Neural cell (in vitro differentiated cells): ENCODE measurements around the gene TMTC3. TPM values are rescaled to one million over a fixed set of nuclear protein-coding genes. Genes with fewer than 3 reads are reported as not detected.

Experiments
- H2AFZ ChIP-seq: fragments of 200-600, 300-800 bp; sonication (generic), shearing (Covaris generic); 2 replicates; pipeline ENCODE4 v1.6.0; 2014; ENCODE audit warnings: low read depth, mild to moderate bottlenecking, antibody characterized with exemption, low read length, moderate library complexity
- H3F3A ChIP-seq: fragments of 200-600 bp; shearing (Covaris generic); 2 replicates; pipeline ENCODE4 v1.6.1; 2016; ENCODE audit warnings: mild to moderate bottlenecking, moderate library complexity, mixed read lengths, antibody characterized with exemption, low read length; ENCODE audit not compliant: insufficient read depth, poor library complexity, severe bottlenecking
- H3K27ac ChIP-seq: fragments of 200-600, 300-800 bp; sonication (generic), shearing (Covaris generic); 2 replicates; pipeline ENCODE4 v1.5.1; 2014; ENCODE audit warnings: mild to moderate bottlenecking, low read length, moderate library complexity
- H3K27me3 ChIP-seq: fragments of 300-800, 200-600 bp; sonication (generic), shearing (Covaris generic); 2 replicates; pipeline ENCODE4 v1.6.0; 2014; ENCODE audit warnings: mild to moderate bottlenecking, low read depth, low read length, moderate library complexity; ENCODE audit not compliant: insufficient read depth
- H3K36me3 ChIP-seq: fragments of 300-800, 200-600 bp; sonication (generic), shearing (Covaris generic); 2 replicates; pipeline ENCODE4 v1.5.1; 2014; ENCODE audit warnings: mild to moderate bottlenecking, antibody characterized with exemption, low read length, moderate library complexity; ENCODE audit not compliant: insufficient read depth
- H3K4me2 ChIP-seq: fragments of 300-800, 200-600 bp; sonication (generic), shearing (Covaris generic); 2 replicates; pipeline ENCODE4 v1.6.0; 2014; ENCODE audit warnings: mild to moderate bottlenecking, low read length
- H3K4me3 ChIP-seq: fragments of 300-800, 200-600 bp; sonication (generic), shearing (Covaris generic); 2 replicates; pipeline ENCODE4 v1.5.1; 2014; ENCODE audit warnings: mild to moderate bottlenecking, low read length, moderate library complexity
- H3K79me2 ChIP-seq: fragments of 200-600 bp; shearing (Covaris generic); replicated peaks from 2 replicates; pipeline ENCODE4 v1.6.0; 2014; ENCODE audit warnings: mild to moderate bottlenecking, low read length, moderate library complexity; ENCODE audit not compliant: insufficient read depth
- H3K9ac ChIP-seq: fragments of 300-800, 200-600 bp; sonication (generic), shearing (Covaris generic); 2 replicates; pipeline ENCODE4 v1.6.1; 2016; ENCODE audit warnings: mild to moderate bottlenecking, low read length, mixed read lengths
- H3K9me2 ChIP-seq: fragments of 200-600 bp; shearing (Covaris generic); 2 replicates; pipeline ENCODE4 v1.6.1; 2016; ENCODE audit warnings: mild to moderate bottlenecking, low read length, mixed read lengths; ENCODE audit not compliant: insufficient read depth
- H3K9me3 ChIP-seq: fragments of 200-600, 300-800 bp; sonication (generic), shearing (Covaris generic); 2 replicates; pipeline ENCODE4 v1.6.1; 2016; ENCODE audit warnings: mild to moderate bottlenecking, mixed run types, low read length, moderate library complexity, mixed read lengths
- H4K20me1 ChIP-seq: fragments of 200-600 bp; shearing (Covaris generic); 2 replicates; pipeline ENCODE4 v1.6.1; 2016; ENCODE audit warnings: mild to moderate bottlenecking, mixed run types; ENCODE audit not compliant: insufficient read depth
- EP300 ChIP-seq: fragments of 450-650 bp; conservative IDR thresholded peaks from 2 replicates; pipeline ENCODE4 v1.6.1; 2014; ENCODE audit warnings: antibody characterized with exemption, mild to moderate bottlenecking, moderate library complexity; ENCODE audit not compliant: poor library complexity, severe bottlenecking
- EZH2 ChIP-seq: fragments of 200-600, 300-800 bp; shearing (Covaris generic), sonication (generic); IDR thresholded peaks from 2 replicates; pipeline ENCODE4 v1.6.1; 2014; ENCODE audit warnings: antibody characterized with exemption, low read length, borderline replicate concordance, mild to moderate bottlenecking; ENCODE audit not compliant: insufficient read depth, poor library complexity, severe bottlenecking
- MXI1 ChIP-seq: fragments of 450-650 bp; conservative IDR thresholded peaks from 2 replicates; pipeline ENCODE4 v1.6.1; 2014; ENCODE audit warnings: antibody characterized with exemption, mild to moderate bottlenecking; ENCODE audit not compliant: poor library complexity, severe bottlenecking
- POLR2AphosphoS5 ChIP-seq: IDR thresholded peaks from 2 replicates; pipeline ENCODE4 v1.6.1; 2012
- RAD21 ChIP-seq: fragments of 450-650 bp; conservative IDR thresholded peaks from 2 replicates; pipeline ENCODE4 v1.6.1; 2014; ENCODE audit warnings: antibody characterized with exemption, mild to moderate bottlenecking, moderate library complexity
- SMC3 ChIP-seq: fragments of 450-650 bp; conservative IDR thresholded peaks from 2 replicates; pipeline ENCODE4 v1.6.1; 2014; ENCODE audit warnings: antibody characterized with exemption, mild to moderate bottlenecking, moderate library complexity; ENCODE audit not compliant: poor library complexity
- TAF1 ChIP-seq: IDR thresholded peaks from 2 replicates; pipeline ENCODE4 v1.6.1; 2012; ENCODE audit warnings: low read depth
- polyA plus RNA-seq: library from polyadenylated mRNA; depleted of rRNA; stranded (reverse); fragments of >200 nt; gene quantifications from 2 replicates; pipeline ENCODE4 v1.2.3, GENCODE V29; 2014
- TF ChIP-seq, protein P1 (sequence below): IDR thresholded peaks from 2 replicates; pipeline ENCODE4 v1.6.1; 2012; ENCODE audit warnings: borderline replicate concordance
- TF ChIP-seq, protein P2 (sequence below): fragments of 450-650 bp; IDR thresholded peaks from 2 replicates; pipeline ENCODE4 v1.5.1; 2014; ENCODE audit warnings: antibody characterized with exemption, mild to moderate bottlenecking, moderate library complexity; ENCODE audit not compliant: poor library complexity, severe bottlenecking

TMTC3 gene
- polyA plus RNA-seq, 1 donor from 2014 or later = 17.2 TPM

DNA sequence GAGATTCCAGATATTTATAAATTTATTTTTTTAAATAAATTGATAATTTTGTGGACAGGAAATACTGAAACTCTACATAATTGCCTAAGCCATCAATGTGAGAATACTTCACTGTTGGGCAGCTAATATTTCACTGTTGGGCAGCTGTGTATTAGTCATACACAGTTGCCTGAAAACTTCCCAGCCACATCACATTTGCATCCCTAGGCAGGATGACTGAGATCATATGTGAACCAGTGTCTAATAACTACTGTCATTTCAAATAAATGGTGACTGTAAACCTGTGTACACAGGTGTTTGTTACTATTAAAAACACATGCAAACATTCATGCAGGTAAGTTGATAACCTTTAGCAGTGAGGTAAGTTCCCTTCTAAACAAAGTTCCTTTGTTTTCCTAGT is 43.9 kb downstream of the TMTC3 start:
- no peak overlapping the region for H3K4me2 ChIP-seq
- no peaks in the 10 kb centered on the region for H3K79me2 ChIP-seq
- no peak overlapping the region for H3K27ac ChIP-seq
- no peaks in the 10 kb centered on the region for H4K20me1 ChIP-seq
- peaks cover 5% of the 10 kb centered on the region for H3K36me3 ChIP-seq
- H3K4me3 ChIP-seq = no peak overlapping the region
- TF ChIP-seq EZH2 = no peak
- TF ChIP-seq SMC3 = no peak
- no peak for TF ChIP-seq TAF1
- no peak for TF ChIP-seq EP300
- TF ChIP-seq, protein P1, sequence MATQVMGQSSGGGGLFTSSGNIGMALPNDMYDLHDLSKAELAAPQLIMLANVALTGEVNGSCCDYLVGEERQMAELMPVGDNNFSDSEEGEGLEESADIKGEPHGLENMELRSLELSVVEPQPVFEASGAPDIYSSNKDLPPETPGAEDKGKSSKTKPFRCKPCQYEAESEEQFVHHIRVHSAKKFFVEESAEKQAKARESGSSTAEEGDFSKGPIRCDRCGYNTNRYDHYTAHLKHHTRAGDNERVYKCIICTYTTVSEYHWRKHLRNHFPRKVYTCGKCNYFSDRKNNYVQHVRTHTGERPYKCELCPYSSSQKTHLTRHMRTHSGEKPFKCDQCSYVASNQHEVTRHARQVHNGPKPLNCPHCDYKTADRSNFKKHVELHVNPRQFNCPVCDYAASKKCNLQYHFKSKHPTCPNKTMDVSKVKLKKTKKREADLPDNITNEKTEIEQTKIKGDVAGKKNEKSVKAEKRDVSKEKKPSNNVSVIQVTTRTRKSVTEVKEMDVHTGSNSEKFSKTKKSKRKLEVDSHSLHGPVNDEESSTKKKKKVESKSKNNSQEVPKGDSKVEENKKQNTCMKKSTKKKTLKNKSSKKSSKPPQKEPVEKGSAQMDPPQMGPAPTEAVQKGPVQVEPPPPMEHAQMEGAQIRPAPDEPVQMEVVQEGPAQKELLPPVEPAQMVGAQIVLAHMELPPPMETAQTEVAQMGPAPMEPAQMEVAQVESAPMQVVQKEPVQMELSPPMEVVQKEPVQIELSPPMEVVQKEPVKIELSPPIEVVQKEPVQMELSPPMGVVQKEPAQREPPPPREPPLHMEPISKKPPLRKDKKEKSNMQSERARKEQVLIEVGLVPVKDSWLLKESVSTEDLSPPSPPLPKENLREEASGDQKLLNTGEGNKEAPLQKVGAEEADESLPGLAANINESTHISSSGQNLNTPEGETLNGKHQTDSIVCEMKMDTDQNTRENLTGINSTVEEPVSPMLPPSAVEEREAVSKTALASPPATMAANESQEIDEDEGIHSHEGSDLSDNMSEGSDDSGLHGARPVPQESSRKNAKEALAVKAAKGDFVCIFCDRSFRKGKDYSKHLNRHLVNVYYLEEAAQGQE = no peak
- TF ChIP-seq POLR2AphosphoS5 = no peak
- no peak for TF ChIP-seq MXI1
- TF ChIP-seq, protein P2, sequence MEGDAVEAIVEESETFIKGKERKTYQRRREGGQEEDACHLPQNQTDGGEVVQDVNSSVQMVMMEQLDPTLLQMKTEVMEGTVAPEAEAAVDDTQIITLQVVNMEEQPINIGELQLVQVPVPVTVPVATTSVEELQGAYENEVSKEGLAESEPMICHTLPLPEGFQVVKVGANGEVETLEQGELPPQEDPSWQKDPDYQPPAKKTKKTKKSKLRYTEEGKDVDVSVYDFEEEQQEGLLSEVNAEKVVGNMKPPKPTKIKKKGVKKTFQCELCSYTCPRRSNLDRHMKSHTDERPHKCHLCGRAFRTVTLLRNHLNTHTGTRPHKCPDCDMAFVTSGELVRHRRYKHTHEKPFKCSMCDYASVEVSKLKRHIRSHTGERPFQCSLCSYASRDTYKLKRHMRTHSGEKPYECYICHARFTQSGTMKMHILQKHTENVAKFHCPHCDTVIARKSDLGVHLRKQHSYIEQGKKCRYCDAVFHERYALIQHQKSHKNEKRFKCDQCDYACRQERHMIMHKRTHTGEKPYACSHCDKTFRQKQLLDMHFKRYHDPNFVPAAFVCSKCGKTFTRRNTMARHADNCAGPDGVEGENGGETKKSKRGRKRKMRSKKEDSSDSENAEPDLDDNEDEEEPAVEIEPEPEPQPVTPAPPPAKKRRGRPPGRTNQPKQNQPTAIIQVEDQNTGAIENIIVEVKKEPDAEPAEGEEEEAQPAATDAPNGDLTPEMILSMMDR = no peak
- no peak for TF ChIP-seq RAD21
- H3K9me2 ChIP-seq = no peaks in the 10 kb centered on the region
- H3K27me3 ChIP-seq = no peaks in the 10 kb centered on the region
- no peaks in the 10 kb centered on the region for H3K9me3 ChIP-seq
- H3K9ac ChIP-seq = no peak overlapping the region
- no peak overlapping the region for H2AFZ ChIP-seq
- no peaks in the 10 kb centered on the region for H3F3A ChIP-seq

DNA sequence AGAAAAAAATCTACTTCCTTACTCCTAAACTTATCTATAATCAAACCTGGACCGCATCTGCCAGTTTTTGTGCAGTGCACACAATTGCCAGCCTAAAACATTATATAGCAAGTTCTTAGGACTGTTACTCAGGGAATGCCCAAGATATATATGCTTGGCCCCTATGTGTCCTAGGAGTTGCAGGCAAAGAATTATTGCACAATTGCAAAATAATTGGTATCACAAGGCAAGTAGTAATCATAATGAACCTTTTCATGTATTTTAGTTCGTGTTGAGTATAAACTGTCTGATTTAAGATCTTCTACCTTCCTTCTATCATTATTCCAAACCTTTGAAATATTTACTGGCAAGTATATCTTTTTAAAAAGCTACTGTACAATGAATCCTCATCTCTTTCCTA is 45.5 kb downstream of the TMTC3 start:
- no peak overlapping the region for H3K4me2 ChIP-seq
- H4K20me1 ChIP-seq = no peaks in the 10 kb centered on the region
- no peak overlapping the region for H3K27ac ChIP-seq
- no peaks in the 10 kb centered on the region for H3K27me3 ChIP-seq
- no peak overlapping the region for H3K4me3 ChIP-seq
- no peaks in the 10 kb centered on the region for H3K79me2 ChIP-seq
- no peak overlapping the region for H3K9ac ChIP-seq
- H3K9me3 ChIP-seq = no peaks in the 10 kb centered on the region
- no peak overlapping the region for H2AFZ ChIP-seq
- H3K9me2 ChIP-seq = no peaks in the 10 kb centered on the region
- H3K36me3 ChIP-seq = peaks cover 5% of the 10 kb centered on the region
- no peaks in the 10 kb centered on the region for H3F3A ChIP-seq
- TF ChIP-seq TAF1 (no peak), POLR2AphosphoS5 (no peak), EZH2 (no peak), EP300 (no peak), RAD21 (no peak), MXI1 (no peak), SMC3 (no peak)
- TF ChIP-seq, protein P2 = no peak
- TF ChIP-seq, protein P1 = no peak
